Common myeloid progenitor, CD34-positive (primary cell): ENCODE measurements around the gene PLA2G12A.

Experiments used
- CTCF ChIA-PET: fragments of 350-600 bp; sonication (Branson Sonifier 250); formaldehyde crosslinking; loops from one replicate; lab custom pipeline; 2021; ENCODE audit warnings: antibody characterized with exemption; lab: Charles Lee
- POLR2A ChIA-PET: fragments of 350-600 bp; sonication (Branson Sonifier 250); formaldehyde crosslinking; loops from one replicate; lab custom pipeline; 2021; ENCODE audit warnings: antibody characterized with exemption; lab: Charles Lee
- DNase-seq, 3 donors: peaks; one replicate each; pipeline versions ENCODE4 v3.0.0 to v3.0.0-alpha.2; 2013
- H3K27ac ChIP-seq, 2 experiments: 1 replicate in 1 of 2; 2 replicates in 1 of 2; pipeline ENCODE4 v1.7.0; 2013; ENCODE audit warnings: inconsistent platforms in 2 of 2, low read length in 2 of 2, mild to moderate bottlenecking in 2 of 2, low read depth in 1 of 2, moderate library complexity in 1 of 2; ENCODE audit not compliant: severe bottlenecking in 2 of 2, insufficient read depth in 1 of 2, poor library complexity in 1 of 2
- H3K27me3 ChIP-seq, 5 experiments: replicated peaks in 2 of 5; 1 replicate in 3 of 5; 2 replicates in 2 of 5; pipeline versions ENCODE4 v1.6.1 to v1.7.0; 2013; ENCODE audit warnings: low read length in 4 of 5, mild to moderate bottlenecking in 2 of 5, moderate library complexity in 2 of 5, inconsistent platforms in 1 of 5; ENCODE audit not compliant: insufficient read depth in 5 of 5, control insufficient read depth in 4 of 5
- H3K36me3 ChIP-seq, 4 experiments: 1 replicate in 2 of 4; 2 replicates in 2 of 4; pipeline versions ENCODE4 v1.6.1 to v1.7.0; 2013; ENCODE audit warnings: low read length in 3 of 4, control low read depth in 1 of 4, mild to moderate bottlenecking in 1 of 4; ENCODE audit not compliant: control insufficient read depth in 4 of 4, insufficient read depth in 4 of 4
- H3K4me1 ChIP-seq, 4 experiments: 1 replicate in 3 of 4; 2 replicates in 1 of 4; pipeline versions ENCODE4 v1.6.1 to v1.7.1; 2013; ENCODE audit warnings: low read length in 3 of 4, mild to moderate bottlenecking in 3 of 4, control low read depth in 1 of 4, inconsistent platforms in 1 of 4, moderate library complexity in 1 of 4; ENCODE audit not compliant: control insufficient read depth in 4 of 4, insufficient read depth in 4 of 4; ENCODE audit errors: control extremely low read depth in 1 of 4
- H3K4me3 ChIP-seq, 7 experiments: 1 replicate in 4 of 7; 2 replicates in 3 of 7; pipeline versions ENCODE4 v1.5.1 to v1.7.0; 2013; ENCODE audit warnings: mild to moderate bottlenecking in 7 of 7, low read length in 6 of 7, moderate library complexity in 6 of 7, inconsistent platforms in 2 of 7, low read depth in 2 of 7, control low read depth in 1 of 7; ENCODE audit not compliant: insufficient read depth in 4 of 7, control insufficient read depth in 1 of 7; ENCODE audit errors: extremely low read depth in 1 of 7
- H3K9me3 ChIP-seq, 5 experiments: 1 replicate in 4 of 5; 2 replicates in 1 of 5; pipeline versions ENCODE4 v1.6.1 to v1.7.1; 2013; ENCODE audit warnings: low read length in 4 of 5, mild to moderate bottlenecking in 2 of 5, inconsistent platforms in 1 of 5, low read depth in 1 of 5, moderate library complexity in 1 of 5; ENCODE audit not compliant: control insufficient read depth in 4 of 5, insufficient read depth in 2 of 5; ENCODE audit errors: control extremely low read depth in 1 of 5
- WGBS: methylation state at CpG from one replicate; pipeline ENCODE4 v1.1.5; 2013; ENCODE audit not compliant: insufficient coverage; 5-methylcytosine and 5-hydroxymethylcytosine counted together

PLA2G12A gene

GRCh38 chr4:109708990-109709389 lies 20.9 kb downstream of the PLA2G12A start:
- DNase-seq: no peak
- Histone ChIP-seq H3K9me3 (no peaks in the 10 kb centered on the region), H3K4me1 (peaks cover 4 to 7% (median 6%) of the 10 kb centered on the region in 4 experiments), H3K27me3 (no peaks in the 10 kb centered on the region), H3K36me3 (peaks cover 10 to 23% (median 17%) of the 10 kb centered on the region in 4 experiments), H3K27ac (peak overlapping the region in 1 of 2 experiments; percentile 5), H3K4me3 (no peak overlapping the region)
- POLR2A ChIA-PET: no interaction called here
- 100% methylated on average over 1 of the region's 1 CpG for WGBS
- CTCF ChIA-PET: no interaction called here

GRCh38 chr4:109708435-109708834 lies 21.4 kb downstream of the PLA2G12A start:
- peak overlapping the region in 1 of 2 experiments; percentile 5 for H3K27ac ChIP-seq
- no peak for DNase-seq
- POLR2A ChIA-PET: no interaction called here
- CTCF ChIA-PET: no interaction called here
- no CpG with 5 or more reads among the region's 2 CpGs for WGBS
- peaks cover 4 to 12% (median 10%) of the 10 kb centered on the region in 4 experiments for H3K4me1 ChIP-seq
- H3K27me3 ChIP-seq: no peaks in the 10 kb centered on the region
- no peak overlapping the region for H3K4me3 ChIP-seq
- no peaks in the 10 kb centered on the region for H3K9me3 ChIP-seq
- H3K36me3 ChIP-seq: peaks cover 10 to 20% (median 14%) of the 10 kb centered on the region in 4 experiments

DNA sequence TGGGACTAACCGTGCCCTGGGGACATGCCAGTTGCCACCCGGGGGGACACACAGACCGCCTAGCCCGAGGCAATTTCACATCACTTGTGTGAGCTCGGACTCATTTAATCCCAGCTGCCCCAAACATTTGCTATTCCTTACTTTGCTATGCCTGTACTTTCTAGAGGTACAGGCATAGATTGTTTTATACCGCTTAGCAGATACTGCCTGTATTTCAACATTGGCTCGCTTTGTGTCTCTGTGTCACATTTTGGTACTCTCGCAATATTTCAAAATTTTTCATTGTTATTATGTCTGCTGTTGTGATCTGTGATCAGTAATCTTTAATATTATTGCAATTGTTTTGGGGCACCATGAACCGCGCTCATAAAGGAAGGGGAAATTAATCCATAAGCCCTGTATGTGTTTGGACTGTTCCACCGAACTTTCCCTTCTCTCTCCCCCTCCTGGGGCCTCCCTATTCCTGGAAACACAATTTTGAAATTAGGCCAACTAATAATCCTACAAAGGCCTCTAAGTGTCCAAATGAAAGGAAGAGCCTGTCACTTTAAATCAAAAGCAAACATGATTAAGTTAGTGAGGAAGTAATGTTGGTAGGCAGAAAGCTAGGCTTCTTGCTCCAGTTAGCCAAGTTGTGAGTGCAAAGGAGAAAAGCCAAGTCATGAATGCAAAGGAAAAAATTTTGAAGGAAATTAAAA lies 26.1 kb downstream of the PLA2G12A start:
- CTCF ChIA-PET: interaction anchor here (0.5 to 5.4 kb wide), 21 partner anchors 7 to 295 kb away, joined by 3 to 33 read pairs (median 4); partner anchors contain the start of genes CFI, PLA2G12A, RRH and SEC24B

DNA sequence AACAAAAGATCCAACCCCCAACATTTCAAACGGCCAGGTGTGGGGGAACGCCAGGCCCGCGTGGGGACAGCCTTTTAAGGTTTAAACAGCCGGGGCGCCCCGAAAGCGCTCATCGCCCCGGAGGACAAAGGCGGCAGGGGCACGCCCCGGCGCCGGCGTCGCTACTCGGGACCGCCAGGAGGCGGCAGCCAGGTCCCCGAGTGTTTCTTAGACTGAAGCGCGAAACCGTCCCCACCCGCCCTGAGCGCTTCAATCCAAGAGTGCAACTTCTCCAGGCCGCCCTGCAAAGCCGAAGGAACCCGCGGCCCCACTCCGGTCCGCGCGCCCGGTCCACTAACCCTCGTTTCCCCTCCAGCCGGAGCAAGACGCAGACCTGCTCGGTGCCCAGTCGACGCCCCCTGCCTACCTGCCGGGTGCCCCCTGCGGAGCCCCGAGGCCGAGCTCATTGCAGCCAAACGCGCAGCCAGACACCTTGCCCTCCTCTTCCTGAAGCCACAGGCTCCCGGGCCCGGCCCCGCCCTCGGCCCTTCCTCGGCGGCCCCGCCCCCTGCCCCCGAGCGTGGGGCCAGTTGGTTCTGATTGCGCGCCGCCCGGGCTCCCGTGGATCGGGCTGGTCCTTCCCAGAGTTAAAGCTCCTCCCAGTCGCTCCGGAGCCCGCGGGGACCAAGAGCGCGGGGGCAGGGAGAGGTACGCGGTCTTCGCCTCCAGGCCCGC lies 26.8 kb downstream of the PLA2G12A start, which contains the start of gene CASP6:
Gene CASP6, minus strand, starts transcription at position 496 of the 714 bp plus-strand sequence. Its CDS starts 50 bp downstream, at position 446.
- WGBS: under 1% methylated on average over 63 of the region's 72 CpGs
- H3K4me3 ChIP-seq: peak within 1 kb of the TSS; percentile 78 to 97 (median 88)
- H3K27ac ChIP-seq: peak within 1 kb of the TSS; percentile 74 to 92
- peaks cover 6 to 45% (median 32%) of the 10 kb centered on the region in 4 experiments for H3K4me1 ChIP-seq
- ChIA-PET CTCF (interaction anchor here (0.5 to 5.4 kb wide), 20 partner anchors 8 to 296 kb away, joined by 3 to 33 read pairs (median 4); partner anchors contain the start of genes CFI, RRH and SEC24B), POLR2A (interaction anchor here (0.6 to 1.5 kb wide), 5 partner anchors 18 to 114 kb away, joined by 3 to 5 read pairs (median 3); no protein-coding TSS in a partner anchor)
- no peaks in the 10 kb centered on the region for H3K27me3 ChIP-seq
- H3K9me3 ChIP-seq: no peaks in the 10 kb centered on the region
- peaks cover 0 to 14% (median 7%) of the 10 kb centered on the region in 4 experiments for H3K36me3 ChIP-seq
- peak; percentile 87 to 94 (median 92) for DNase-seq

More for the DNA sequence above, 26.1 kb downstream of the PLA2G12A start:
- H3K27me3 ChIP-seq: no peaks in the 10 kb centered on the region
- peaks cover 6 to 39% (median 28%) of the 10 kb centered on the region in 4 experiments for H3K4me1 ChIP-seq
- peak overlapping the region; percentile 74 to 92 for H3K27ac ChIP-seq
- peak in 2 of 3 donors; percentile 39 to 52 for DNase-seq
- no peaks in the 10 kb centered on the region for H3K9me3 ChIP-seq
- peak overlapping the region; percentile 78 to 97 (median 88) for H3K4me3 ChIP-seq
- POLR2A ChIA-PET: interaction anchor here (0.6 to 1.5 kb wide), 3 partner anchors 18 to 114 kb away, joined by 3 to 4 read pairs (median 3); no protein-coding TSS in a partner anchor
- peaks cover 3 to 14% (median 10%) of the 10 kb centered on the region in 4 experiments for H3K36me3 ChIP-seq
- WGBS: 0% methylated on average over 3 of the region's 11 CpGs

- peak in 2 of 3 donors; percentile 30 to 33 for DNase-seq
- Histone ChIP-seq H3K4me1 (peaks cover 6 to 45% (median 32%) of the 10 kb centered on the region in 4 experiments), H3K27me3 (no peaks in the 10 kb centered on the region), H3K9me3 (no peaks in the 10 kb centered on the region), H3K36me3 (peaks cover 0 to 22% (median 15%) of the 10 kb centered on the region in 4 experiments), H3K4me3 (peak overlapping the region in 6 of 7 experiments; percentile 78 to 93 (median 88)), H3K27ac (peak overlapping the region; percentile 74 to 92)
- ChIA-PET POLR2A (interaction anchor here (0.7 to 1.5 kb wide), 4 partner anchors 18 to 1082 kb away, joined by 3 to 5 read pairs (median 3); partner anchors contain the start of gene RPL34), CTCF (interaction anchor here (0.9 to 5.4 kb wide), 18 partner anchors 9 to 297 kb away, joined by 3 to 33 read pairs (median 4); partner anchors contain the start of genes PLA2G12A, RRH and SEC24B)
- WGBS: 25% methylated on average over 14 of the region's 21 CpGs
Observed at GRCh38 chr4:109701566-109702410, 28.1 kb downstream of the PLA2G12A start.
